H1 (cell line): ENCODE measurements around the gene LTB. TPM values are rescaled to one million over a fixed set of nuclear protein-coding genes. Genes with fewer than 3 reads are reported as not detected.

Source experiments
- BRCA1 ChIP-seq: IDR thresholded peaks from 2 replicates; pipeline ENCODE4 v1.6.1; 2012; ENCODE audit warnings: low read depth, low read length, improper control_type of control experiment
- NANOG ChIP-seq: IDR thresholded peaks from 2 replicates; pipeline ENCODE4 v1.6.1; 2011; ENCODE audit warnings: low read length, low read depth, mild to moderate bottlenecking, inconsistent platforms; ENCODE audit not compliant: insufficient read depth, poor library complexity, severe bottlenecking
- SIRT6 ChIP-seq: IDR thresholded peaks from one replicate; pipeline ENCODE4 v1.7.1; 2012; ENCODE audit warnings: low read length, inconsistent platforms
- polyA plus RNA-seq, 7 experiments: library from polyadenylated mRNA; depleted of rRNA in 3 of 7; stranded (reverse) in 5 of 7; unstranded in 2 of 7; fragments of >200 nt in 5 of 7; fragments of 200-250 nt in 2 of 7; gene quantifications; 1 replicate in 5 of 7; 2 replicates in 1 of 7; 4 replicates in 1 of 7; pipeline versions ENCODE4 v1.2.1 to v1.2.3, GENCODE V29; 2011 to 2013; ENCODE audit warnings: missing spikeins in 2 of 7, mixed read lengths in 2 of 7
- total RNA-seq: library from RNA; stranded (reverse); fragmentation: NEBNext Ultra II Directional; extraction: Animal tissue kit (Norgen Biotek cat#: 25700); gene quantifications from 2 replicates; pipeline ENCODE4 v1.2.1, GENCODE V29; 2021

Gene LTB
- total and polyA plus RNA-seq, 2 of the 8 experiments (the other 6 are each of a cell fraction or from before 2014, with no cell fraction given): 0.43 to 0.47 TPM

GRCh38 chr6:31573239-31574105 is 8.8 kb downstream of the LTB start (continued):
- TF ChIP-seq BRCA1 (no peak), NANOG (no peak), SIRT6 (no peak)
